ENCODE measurements around the gene CDX1.

The CDX1 gene

DNA sequence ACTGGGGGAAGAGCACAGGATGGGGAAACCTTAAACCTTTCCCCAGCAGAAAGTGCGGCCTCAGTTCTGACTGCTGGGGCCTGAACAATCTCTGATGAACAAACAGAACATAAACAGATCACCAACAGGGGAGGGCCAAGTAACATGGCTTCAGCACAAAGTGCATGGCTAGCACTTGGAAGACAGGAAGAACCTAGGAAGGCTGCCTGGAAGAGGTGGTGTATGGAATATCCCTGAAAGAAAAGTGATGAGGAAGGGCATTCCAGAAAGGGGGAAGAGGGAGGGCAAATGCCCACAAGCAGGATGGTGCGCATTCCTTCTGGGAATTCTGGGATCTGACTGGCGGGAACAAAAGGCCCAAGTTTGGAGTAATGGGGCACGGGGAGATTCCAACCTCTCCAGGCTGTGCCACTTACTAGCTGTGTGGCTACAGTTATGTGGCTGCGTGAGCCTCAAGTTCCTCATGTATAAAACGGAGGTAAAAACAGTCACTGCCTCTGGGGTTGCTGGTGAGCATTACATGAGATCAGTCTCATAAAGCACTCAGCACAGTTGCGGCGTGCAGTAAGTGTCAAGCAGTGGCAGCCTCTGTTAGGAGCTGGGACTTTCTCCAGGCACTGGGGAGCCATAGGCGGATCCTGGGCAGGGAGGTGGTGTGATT, 12.5 kb upstream of the CDX1 start:
- TF ChIP-seq, protein P1, sequence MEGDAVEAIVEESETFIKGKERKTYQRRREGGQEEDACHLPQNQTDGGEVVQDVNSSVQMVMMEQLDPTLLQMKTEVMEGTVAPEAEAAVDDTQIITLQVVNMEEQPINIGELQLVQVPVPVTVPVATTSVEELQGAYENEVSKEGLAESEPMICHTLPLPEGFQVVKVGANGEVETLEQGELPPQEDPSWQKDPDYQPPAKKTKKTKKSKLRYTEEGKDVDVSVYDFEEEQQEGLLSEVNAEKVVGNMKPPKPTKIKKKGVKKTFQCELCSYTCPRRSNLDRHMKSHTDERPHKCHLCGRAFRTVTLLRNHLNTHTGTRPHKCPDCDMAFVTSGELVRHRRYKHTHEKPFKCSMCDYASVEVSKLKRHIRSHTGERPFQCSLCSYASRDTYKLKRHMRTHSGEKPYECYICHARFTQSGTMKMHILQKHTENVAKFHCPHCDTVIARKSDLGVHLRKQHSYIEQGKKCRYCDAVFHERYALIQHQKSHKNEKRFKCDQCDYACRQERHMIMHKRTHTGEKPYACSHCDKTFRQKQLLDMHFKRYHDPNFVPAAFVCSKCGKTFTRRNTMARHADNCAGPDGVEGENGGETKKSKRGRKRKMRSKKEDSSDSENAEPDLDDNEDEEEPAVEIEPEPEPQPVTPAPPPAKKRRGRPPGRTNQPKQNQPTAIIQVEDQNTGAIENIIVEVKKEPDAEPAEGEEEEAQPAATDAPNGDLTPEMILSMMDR (IDR thresholded peaks at IDR 0.05; ENCODE audit: extremely low read depth, missing control alignments), result no peak
- no peak for DNase-seq (ENCODE audit: low spot score)

DNA sequence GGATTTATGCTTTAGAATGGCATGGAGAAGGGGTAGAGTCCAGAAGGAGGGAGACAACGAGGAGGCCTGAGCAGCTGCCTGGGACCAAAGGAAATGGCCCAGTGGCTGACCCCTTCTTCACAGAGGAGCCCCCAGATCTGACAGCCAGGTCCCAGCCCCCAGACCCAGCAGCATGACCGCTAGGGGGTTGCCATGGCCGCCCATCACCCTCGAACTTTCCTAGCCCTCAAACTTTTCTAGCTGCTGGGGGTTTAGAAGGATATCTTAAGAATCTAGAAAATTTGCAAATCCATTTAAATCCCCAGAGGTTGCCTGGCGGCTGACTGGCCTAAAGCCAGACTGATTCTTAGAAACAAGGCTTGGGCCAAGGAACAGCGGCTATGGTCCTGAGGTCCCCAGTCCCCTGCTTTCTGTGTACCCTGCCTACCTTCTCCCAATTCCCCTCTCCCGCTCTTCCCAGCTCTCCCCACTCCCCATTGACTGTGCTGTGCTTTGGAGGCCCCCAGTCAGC, 11.9 kb upstream of the CDX1 start:
- TF ChIP-seq, protein P1 (IDR thresholded peaks at IDR 0.05; ENCODE audit: extremely low read depth, missing control alignments), result no peak
- no peak for DNase-seq (ENCODE audit: low spot score)

DNA sequence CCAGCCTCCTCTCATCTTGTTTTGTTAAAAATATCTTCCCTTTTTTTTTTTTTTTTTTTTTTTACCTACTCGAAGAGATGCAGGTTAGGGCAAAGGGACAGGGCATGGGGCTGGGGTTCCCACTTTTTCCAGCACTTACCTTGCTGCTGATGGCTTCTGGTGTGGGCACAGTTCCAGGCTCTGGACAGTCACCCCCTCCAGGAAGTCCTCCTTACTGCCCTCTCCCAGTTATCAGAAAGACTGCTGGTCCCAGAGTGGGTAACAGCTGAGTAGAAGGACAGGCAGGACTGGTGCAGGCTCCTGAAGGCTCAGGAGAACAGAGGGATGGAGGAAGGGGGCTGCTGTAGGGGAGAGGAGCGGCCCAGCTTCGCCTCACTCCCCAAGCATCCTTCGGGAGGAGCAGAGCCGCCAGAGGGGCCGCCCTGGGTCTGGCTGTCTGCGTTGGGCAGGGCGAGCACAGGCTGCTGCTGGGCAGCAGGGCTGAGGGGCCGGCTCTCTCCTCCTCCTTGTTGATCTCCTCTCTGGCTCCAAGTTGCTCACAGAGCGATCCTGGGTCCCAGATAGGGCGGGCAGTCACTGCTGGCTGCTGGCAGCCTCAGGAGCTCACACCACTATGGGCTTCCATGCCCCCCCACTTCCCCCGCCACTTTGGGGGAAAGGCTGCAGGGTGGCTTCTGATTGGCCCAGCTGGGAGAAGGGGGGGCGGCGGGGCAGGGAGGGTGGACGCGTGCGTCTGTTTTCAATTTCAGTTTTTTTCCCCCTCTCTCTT, 11.1 kb upstream of the CDX1 start, which contains the start of gene PDGFRB:
TSS of gene PDGFRB (minus strand) at position 588 of the 769 bp plus-strand sequence. CDS start 18,798 bp downstream, outside the sequence.
- TF ChIP-seq, protein P1 (IDR thresholded peaks at IDR 0.05; ENCODE audit: extremely low read depth, missing control alignments), result no peak
- DNase-seq (ENCODE audit: low spot score), result peak; percentile 78

DNA sequence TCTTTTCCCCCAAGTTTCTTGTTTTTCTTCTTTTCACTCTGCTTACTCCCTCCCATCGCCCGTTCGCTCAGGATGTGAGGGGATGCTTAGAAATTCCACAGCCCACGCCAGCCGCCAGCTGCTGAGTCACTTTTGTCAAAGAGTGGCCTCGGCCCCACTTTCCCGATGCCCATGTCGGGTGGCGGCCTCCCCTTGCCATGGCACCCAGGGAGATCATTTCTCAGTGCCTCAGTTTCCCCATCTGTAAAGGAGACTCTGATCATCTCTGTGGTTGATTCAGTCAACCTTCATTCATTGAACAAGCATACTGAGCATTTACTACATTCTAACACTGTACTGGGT, 10.6 kb upstream of the CDX1 start:
- no peak for DNase-seq (ENCODE audit: low spot score)

DNA sequence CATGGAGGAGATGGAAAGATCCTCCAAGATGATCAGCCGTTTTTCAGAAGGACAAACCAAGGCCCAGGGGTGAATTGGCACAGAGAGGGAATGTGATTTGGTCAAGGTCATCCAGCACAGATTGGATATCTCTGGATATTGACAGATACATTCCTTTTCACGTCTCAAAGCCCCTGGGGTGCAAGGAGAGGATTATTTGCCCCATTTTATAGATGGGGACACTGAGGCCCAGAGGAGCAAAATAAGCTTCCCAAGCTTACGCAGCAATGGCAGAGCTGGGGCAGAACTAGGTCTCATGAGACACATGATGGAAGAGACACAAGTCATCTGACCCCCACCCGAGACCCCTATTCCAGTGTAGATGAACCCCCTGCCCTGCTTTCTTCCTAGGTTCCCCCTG, 10.0 kb upstream of the CDX1 start:
- TF ChIP-seq, protein P1 (IDR thresholded peaks at IDR 0.05; ENCODE audit: extremely low read depth, missing control alignments), result no peak
- no peak for DNase-seq (ENCODE audit: low spot score)

More for the DNA sequence above, 10.6 kb upstream of the CDX1 start:
- TF ChIP-seq, protein P1 (IDR thresholded peaks at IDR 0.05; ENCODE audit: extremely low read depth, missing control alignments), result no peak

DNA sequence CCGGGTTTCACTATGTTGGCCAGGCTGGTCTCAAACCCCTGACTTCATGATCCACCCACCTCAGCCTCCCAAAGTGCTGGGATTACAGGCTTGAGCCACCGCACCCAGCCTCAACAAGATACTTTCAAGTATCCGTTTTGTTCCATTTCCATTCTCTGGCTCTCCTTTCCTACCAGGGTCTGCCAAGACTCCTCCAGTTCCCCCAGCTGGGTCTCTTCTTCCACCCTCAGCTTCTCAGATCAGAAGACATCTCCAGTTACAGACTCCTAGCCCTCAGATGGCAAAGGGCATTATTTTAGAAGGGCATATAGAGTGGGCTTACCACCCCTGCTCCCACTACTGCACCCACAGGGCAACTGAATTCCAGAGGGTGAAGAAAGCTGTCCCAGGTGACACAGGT, 9.4 kb upstream of the CDX1 start:
- TF ChIP-seq, protein P1 (IDR thresholded peaks at IDR 0.05; ENCODE audit: extremely low read depth, missing control alignments), result no peak
- no peak for DNase-seq (ENCODE audit: low spot score)

Measured in GM20000 (cell line).